Measurements from ENCODE around the gene RALY. TPM values are rescaled to one million over a fixed set of nuclear protein-coding genes. Genes with fewer than 3 reads are reported as not detected.

The RALY gene
- total RNA-seq, 1 experiment from 2014 or later = 275 TPM

DNA sequence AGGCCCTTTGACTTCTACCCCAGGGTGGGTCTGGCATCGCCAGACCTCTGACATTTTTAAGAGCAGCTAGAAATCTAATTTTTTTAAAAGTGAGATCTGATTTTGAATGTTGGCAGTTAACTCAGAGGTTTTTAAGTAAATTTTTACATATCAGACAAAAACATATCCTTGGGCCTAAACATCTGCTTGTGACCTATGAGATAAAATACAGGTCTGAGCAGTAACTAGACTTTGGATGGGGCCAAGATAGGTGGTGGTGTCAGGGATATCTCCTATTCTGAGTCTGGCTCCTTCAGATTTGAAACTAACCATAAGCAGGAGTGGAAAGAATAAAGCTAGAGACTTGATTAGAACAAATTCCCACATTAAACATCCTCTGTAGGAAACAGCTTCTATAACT is 17.6 kb downstream of the RALY start:
- Mint-ChIP-seq H3K27me3 (ENCODE audit: unreplicated experiment) (no peaks in the 10 kb centered on the region), H3K4me3 (ENCODE audit: low read depth, unreplicated experiment) (no peak overlapping the region), H3K27ac (ENCODE audit: unreplicated experiment) (no peak overlapping the region), H3K9me3 (ENCODE audit: low read depth, unreplicated experiment) (no peaks in the 10 kb centered on the region), H3K36me3 (ENCODE audit: insufficient read depth, unreplicated experiment) (peaks cover 5% of the 10 kb centered on the region), H3K4me1 (ENCODE audit: low read depth, unreplicated experiment) (peaks cover 63% of the 10 kb centered on the region)
- CTCF ChIA-PET = no interaction called here
- TF ChIP-seq, protein P1, sequence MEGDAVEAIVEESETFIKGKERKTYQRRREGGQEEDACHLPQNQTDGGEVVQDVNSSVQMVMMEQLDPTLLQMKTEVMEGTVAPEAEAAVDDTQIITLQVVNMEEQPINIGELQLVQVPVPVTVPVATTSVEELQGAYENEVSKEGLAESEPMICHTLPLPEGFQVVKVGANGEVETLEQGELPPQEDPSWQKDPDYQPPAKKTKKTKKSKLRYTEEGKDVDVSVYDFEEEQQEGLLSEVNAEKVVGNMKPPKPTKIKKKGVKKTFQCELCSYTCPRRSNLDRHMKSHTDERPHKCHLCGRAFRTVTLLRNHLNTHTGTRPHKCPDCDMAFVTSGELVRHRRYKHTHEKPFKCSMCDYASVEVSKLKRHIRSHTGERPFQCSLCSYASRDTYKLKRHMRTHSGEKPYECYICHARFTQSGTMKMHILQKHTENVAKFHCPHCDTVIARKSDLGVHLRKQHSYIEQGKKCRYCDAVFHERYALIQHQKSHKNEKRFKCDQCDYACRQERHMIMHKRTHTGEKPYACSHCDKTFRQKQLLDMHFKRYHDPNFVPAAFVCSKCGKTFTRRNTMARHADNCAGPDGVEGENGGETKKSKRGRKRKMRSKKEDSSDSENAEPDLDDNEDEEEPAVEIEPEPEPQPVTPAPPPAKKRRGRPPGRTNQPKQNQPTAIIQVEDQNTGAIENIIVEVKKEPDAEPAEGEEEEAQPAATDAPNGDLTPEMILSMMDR (IDR thresholded peaks at IDR 0.05; ENCODE audit: unreplicated experiment) = no peak
- no peak for DNase-seq
- BruUV-seq (replicated peaks) = no TSS peak
- intact Hi-C loops (cut with micrococcal nuclease; ENCODE audit: unreplicated experiment) = no loop called here

DNA sequence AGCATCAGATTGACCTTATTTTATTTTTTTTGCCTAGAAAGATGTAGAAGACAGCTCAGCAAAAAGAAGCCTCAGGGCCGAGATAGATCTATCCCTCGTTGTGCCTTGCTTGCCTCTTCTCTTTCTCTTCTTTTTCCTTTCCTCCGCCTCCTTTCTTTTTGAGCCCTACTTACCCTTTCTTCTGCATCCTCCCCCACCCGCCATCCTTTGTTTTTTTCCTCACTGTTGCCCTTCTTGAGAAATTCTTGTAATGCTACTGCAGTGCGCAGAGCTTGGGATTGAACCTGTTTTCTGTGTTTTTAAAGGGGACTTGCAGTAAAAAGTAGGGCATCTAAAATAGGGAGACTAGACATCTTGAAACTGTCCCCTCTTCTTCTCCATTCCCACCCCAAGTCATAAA is 18.6 kb downstream of the RALY start:
- TF ChIP-seq, protein P1 (IDR thresholded peaks at IDR 0.05; ENCODE audit: unreplicated experiment) = no peak
- Mint-ChIP-seq H3K4me1 (ENCODE audit: low read depth, unreplicated experiment) (peaks cover 73% of the 10 kb centered on the region), H3K27me3 (ENCODE audit: unreplicated experiment) (no peaks in the 10 kb centered on the region), H3K9me3 (ENCODE audit: low read depth, unreplicated experiment) (no peaks in the 10 kb centered on the region), H3K4me3 (ENCODE audit: low read depth, unreplicated experiment) (no peak overlapping the region), H3K27ac (ENCODE audit: unreplicated experiment) (no peak overlapping the region), H3K36me3 (ENCODE audit: insufficient read depth, unreplicated experiment) (peaks cover 5% of the 10 kb centered on the region)
- intact Hi-C loops (cut with micrococcal nuclease; ENCODE audit: unreplicated experiment) = no loop called here
- no peak for DNase-seq
- CTCF ChIA-PET = no interaction called here
- BruUV-seq (replicated peaks) = no TSS peak

DNA sequence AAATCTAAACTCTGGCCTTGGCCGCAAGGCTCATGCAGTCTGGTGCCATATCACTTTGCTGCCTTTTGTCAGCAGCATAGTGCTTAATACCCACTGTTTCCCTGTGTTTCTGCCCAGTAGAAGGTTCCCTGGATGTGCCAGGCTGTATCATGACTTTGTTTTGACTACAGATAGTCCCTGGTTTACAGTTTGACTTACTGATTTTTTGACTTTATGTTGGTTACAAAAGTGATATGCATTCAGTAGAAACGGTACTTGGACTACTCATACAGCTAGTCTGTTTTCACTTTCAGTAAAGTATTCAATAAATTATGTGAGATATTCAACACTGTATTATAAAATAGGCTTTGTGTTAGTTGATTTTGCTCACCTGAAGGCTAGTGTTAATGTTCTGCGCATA is 19.0 kb downstream of the RALY start:
- H3K4me1 Mint-ChIP-seq (ENCODE audit: low read depth, unreplicated experiment) = peaks cover 77% of the 10 kb centered on the region
- no peak overlapping the region for H3K27ac Mint-ChIP-seq (ENCODE audit: unreplicated experiment)
- CTCF ChIA-PET = interaction anchor here (0.7 kb wide), 1 partner anchor 773 kb away, joined by 3 read pairs; no protein-coding TSS in a partner anchor

DNA sequence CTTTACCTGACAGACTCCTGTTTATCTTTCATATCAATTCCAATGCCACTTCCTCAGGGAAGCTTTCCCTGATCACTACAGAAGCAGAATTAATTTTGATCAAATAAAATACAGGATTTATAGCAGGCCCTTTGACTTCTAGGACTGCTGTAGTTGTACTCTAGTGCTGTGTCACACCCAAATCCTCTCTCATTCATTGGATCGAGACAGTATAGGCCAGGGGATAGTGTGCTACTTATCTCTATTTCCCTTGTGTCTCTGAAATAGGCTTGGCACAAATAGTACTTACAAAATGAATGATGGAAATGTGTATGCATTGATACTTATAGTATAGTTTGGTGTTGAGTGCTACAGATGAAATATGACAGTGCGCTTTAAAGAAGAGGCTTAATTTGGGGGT is 19.8 kb downstream of the RALY start:
- no peaks in the 10 kb centered on the region for H3K27me3 Mint-ChIP-seq (ENCODE audit: unreplicated experiment)
- TF ChIP-seq, protein P1 (IDR thresholded peaks at IDR 0.05; ENCODE audit: unreplicated experiment) = no peak
- H3K4me1 Mint-ChIP-seq (ENCODE audit: low read depth, unreplicated experiment) = peaks cover 73% of the 10 kb centered on the region
- no TSS peak for BruUV-seq (replicated peaks)
- H3K27ac Mint-ChIP-seq (ENCODE audit: unreplicated experiment) = no peak overlapping the region
- no peak overlapping the region for H3K4me3 Mint-ChIP-seq (ENCODE audit: low read depth, unreplicated experiment)
- intact Hi-C loops (cut with micrococcal nuclease; ENCODE audit: unreplicated experiment) = no loop called here
- CTCF ChIA-PET = interaction anchor here (0.7 kb wide), 1 partner anchor 774 kb away, joined by 3 read pairs; no protein-coding TSS in a partner anchor
- no peak for DNase-seq
- no peaks in the 10 kb centered on the region for H3K36me3 Mint-ChIP-seq (ENCODE audit: insufficient read depth, unreplicated experiment)
- H3K9me3 Mint-ChIP-seq (ENCODE audit: low read depth, unreplicated experiment) = no peaks in the 10 kb centered on the region

More for the DNA sequence above, 19.0 kb downstream of the RALY start:
- Mint-ChIP-seq H3K27me3 (ENCODE audit: unreplicated experiment) (no peaks in the 10 kb centered on the region), H3K9me3 (ENCODE audit: low read depth, unreplicated experiment) (no peaks in the 10 kb centered on the region), H3K36me3 (ENCODE audit: insufficient read depth, unreplicated experiment) (peaks cover 5% of the 10 kb centered on the region), H3K4me3 (ENCODE audit: low read depth, unreplicated experiment) (no peak overlapping the region)
- TF ChIP-seq, protein P1 (IDR thresholded peaks at IDR 0.05; ENCODE audit: unreplicated experiment) = no peak
- no TSS peak for BruUV-seq (replicated peaks)
- DNase-seq = no peak
- intact Hi-C loops (cut with micrococcal nuclease; ENCODE audit: unreplicated experiment) = no loop called here

Data from Calu3 (cell line).